Panc1 (cell line): Measurements from ENCODE around the gene INO80D.

Source experiments
- CTCF ChIP-seq: fragments of 450-650 bp; IDR thresholded peaks from 2 replicates; pipeline ENCODE4 v1.5.1; 2017; ENCODE audit warnings: mild to moderate bottlenecking
- POLR2AphosphoS5 ChIP-seq: IDR thresholded peaks from 2 replicates; pipeline ENCODE4 v1.6.1; 2012; ENCODE audit warnings: mild to moderate bottlenecking, low read depth, low read length, moderate library complexity
- REST ChIP-seq, 2 experiments: IDR thresholded peaks; 2 replicates each; pipeline ENCODE4 v1.6.1; 2011 to 2012; ENCODE audit warnings: low read depth in 2 of 2, control low read depth in 1 of 2, low read length in 1 of 2, mild to moderate bottlenecking in 1 of 2, moderate library complexity in 1 of 2; ENCODE audit not compliant: insufficient read depth in 1 of 2
- TCF7L2 ChIP-seq: IDR thresholded peaks from 2 replicates; pipeline ENCODE4 v1.6.1; 2011; ENCODE audit warnings: mild to moderate bottlenecking, low read depth, low read length, inconsistent platforms

- TF ChIP-seq CTCF (no peak), REST (IDR thresholded peaks at IDR 0.05; ENCODE audit: insufficient read depth in 1 of 2, low read depth in 2 of 2, low read length in 1 of 2) (no peak), POLR2AphosphoS5 (no peak), TCF7L2 (no peak)
These were observed 14.2 kb downstream of the INO80D start for GRCh38 chr2:206071807-206072206.
